CD14-positive monocyte (primary cell): Measurements from ENCODE around the gene ELL3. TPM values are rescaled to one million over a fixed set of nuclear protein-coding genes. Genes with fewer than 3 reads are reported as not detected.
A peak's percentile ranks its signal among the peaks of the same experiment; 100 is the strongest.
"Not testable (repeated sequence)": the region's sequence is repeated elsewhere in the genome, so short reads cannot be mapped to it uniquely, and the experiment has no call there.

Experiments
- DNase-seq, 3 donors: peaks; one replicate each; pipeline ENCODE4 v3.0.0-alpha.2; 2011 to 2022
- H2AFZ ChIP-seq: 2 replicates; pipeline ENCODE4 v1.6.0; 2012; ENCODE audit warnings: mild to moderate bottlenecking, low read depth, low read length, inconsistent platforms; ENCODE audit not compliant: insufficient read depth, poor library complexity, severe bottlenecking
- H3K27ac ChIP-seq, 2 donors: 1 replicate in 1 of 2; 2 replicates in 1 of 2; pipeline ENCODE4 v1.5.1; 2012 to 2013; ENCODE audit warnings: low read length in 2 of 2, control low read depth in 1 of 2, inconsistent platforms in 1 of 2, low read depth in 1 of 2, mild to moderate bottlenecking in 1 of 2
- H3K27me3 ChIP-seq, 2 donors: one replicate each; pipeline versions ENCODE4 v1.6.0 to v1.6.1; 2011 to 2013; ENCODE audit warnings: low read length in 2 of 2; ENCODE audit not compliant: control insufficient read depth in 2 of 2, insufficient read depth in 2 of 2
- H3K36me3 ChIP-seq, 2 donors: replicated peaks in 1 of 2; 1 replicate in 1 of 2; 2 replicates in 1 of 2; pipeline versions ENCODE4 v1.5.1 to v1.6.1; 2012 to 2013; ENCODE audit warnings: low read length in 2 of 2, control low read depth in 1 of 2, inconsistent platforms in 1 of 2, mild to moderate bottlenecking in 1 of 2; ENCODE audit not compliant: insufficient read depth in 2 of 2, control insufficient read depth in 1 of 2
- H3K4me1 ChIP-seq, 2 donors: 1 replicate in 1 of 2; 2 replicates in 1 of 2; pipeline versions ENCODE4 v1.5.1 to v1.6.1; 2012 to 2013; ENCODE audit warnings: low read length in 2 of 2, control low read depth in 1 of 2, inconsistent platforms in 1 of 2, mild to moderate bottlenecking in 1 of 2, moderate library complexity in 1 of 2; ENCODE audit not compliant: insufficient read depth in 2 of 2, control insufficient read depth in 1 of 2
- H3K4me2 ChIP-seq: replicated peaks from 2 replicates; pipeline ENCODE3; 2012; ENCODE audit warnings: low read length, moderate library complexity, mild to moderate bottlenecking; ENCODE audit not compliant: poor library complexity, severe bottlenecking; ENCODE audit errors: extremely low read depth
- H3K4me3 ChIP-seq, 3 experiments: fragments of 200-600 bp in 1 of 3; sonication (generic) in 1 of 3; replicated peaks in 1 of 3; 1 replicate in 2 of 3; 2 replicates in 1 of 3; pipeline ENCODE4 v1.5.1; 2011 to 2013; ENCODE audit warnings: low read length in 3 of 3, mild to moderate bottlenecking in 3 of 3, control low read depth in 2 of 3, low read depth in 2 of 3, inconsistent platforms in 1 of 3, moderate library complexity in 1 of 3
- H3K79me2 ChIP-seq: 2 replicates; pipeline ENCODE4 v1.6.0; 2012; ENCODE audit warnings: mild to moderate bottlenecking, control low read depth, inconsistent platforms, low read length, moderate library complexity; ENCODE audit not compliant: insufficient read depth
- H3K9ac ChIP-seq: 2 replicates; pipeline ENCODE4 v1.6.0; 2017; ENCODE audit warnings: low read length, mild to moderate bottlenecking; ENCODE audit not compliant: insufficient read depth, poor library complexity, severe bottlenecking
- H3K9me3 ChIP-seq, 2 donors: replicated peaks in 1 of 2; 1 replicate in 1 of 2; 2 replicates in 1 of 2; pipeline versions ENCODE4 v1.5.1 to v1.6.1; 2012 to 2013; ENCODE audit warnings: low read length in 2 of 2, control low read depth in 1 of 2; ENCODE audit not compliant: control insufficient read depth in 1 of 2, insufficient read depth in 1 of 2
- H4K20me1 ChIP-seq: 2 replicates; pipeline ENCODE4 v1.6.0; 2012; ENCODE audit warnings: mild to moderate bottlenecking, low read length, control low read depth, moderate library complexity; ENCODE audit not compliant: insufficient read depth
- H3K27ac Mint-ChIP-seq, 7 donors: one replicate each; pipeline ENCODE4 v1.8.0; 2020; ENCODE audit warnings: mild to moderate bottlenecking in 7 of 7, mixed read lengths in 7 of 7, moderate library complexity in 6 of 7, inconsistent platforms in 2 of 7
- H3K27me3 Mint-ChIP-seq, 3 donors: one replicate each; pipeline ENCODE4 v1.8.0; 2021 to 2022; ENCODE audit warnings: low read depth in 3 of 3, mild to moderate bottlenecking in 3 of 3, mixed read lengths in 3 of 3, moderate library complexity in 3 of 3, inconsistent platforms in 1 of 3
- H3K36me3 Mint-ChIP-seq, 2 donors: one replicate each; pipeline ENCODE4 v1.8.0; 2020; ENCODE audit warnings: mixed read lengths in 2 of 2, inconsistent platforms in 1 of 2, mild to moderate bottlenecking in 1 of 2
- H3K4me1 Mint-ChIP-seq: one replicate; pipeline ENCODE4 v1.8.0; 2020; ENCODE audit warnings: mild to moderate bottlenecking, mixed read lengths
- H3K4me3 Mint-ChIP-seq, 2 donors: one replicate each; pipeline ENCODE4 v1.8.0; 2020; ENCODE audit warnings: mild to moderate bottlenecking in 2 of 2, mixed read lengths in 2 of 2, moderate library complexity in 1 of 2
- H3K9me3 Mint-ChIP-seq, 7 donors: one replicate each; pipeline ENCODE4 v1.8.0; 2020 to 2022; ENCODE audit warnings: mixed read lengths in 7 of 7, mild to moderate bottlenecking in 6 of 7, moderate library complexity in 6 of 7, inconsistent platforms in 2 of 7
- WGBS: methylation state at CpG from one replicate; pipeline ENCODE4 v1.1.5; 2013; ENCODE audit warnings: missing lambda C conversion rate; ENCODE audit not compliant: insufficient coverage; 5-methylcytosine and 5-hydroxymethylcytosine counted together
- intact Hi-C, 2 donors: fragments of 100-400 bp; cut with micrococcal nuclease; formaldehyde crosslinking; loops; one replicate each; pipeline versions ENCODE4 v1.15.0 to v1.15.1; 2023
- polyA plus RNA-seq, 3 donors: library from polyadenylated mRNA; depleted of rRNA in 1 of 3; unstranded in 2 of 3; stranded (reverse) in 1 of 3; fragments of 300-500 nt in 2 of 3; fragments of >200 nt in 1 of 3; fragmentation: Illumina TruSeq in 2 of 3; gene quantifications; 1 replicate in 2 of 3; 2 replicates in 1 of 3; pipeline ENCODE4 v1.2.3, GENCODE V29; 2012 to 2021
- TF ChIP-seq, protein P1 (sequence below): fragments of 200-600 bp; IDR thresholded peaks from one replicate; pipeline ENCODE4 v1.8.0; 2022; ENCODE audit warnings: antibody characterized with exemption, mild to moderate bottlenecking

The ELL3 gene
- polyA plus RNA-seq, 3 donors, result 0.29 to 1.2 (median 0.60) TPM

GRCh38 chr15:43824302-43825246 lies 47.8 kb upstream of the ELL3 start, which contains the start of gene MFAP1:
Gene MFAP1 (minus strand): TSS chr15:43824690. CDS start chr15:43824569, 121 bp downstream.
- Mint-ChIP-seq H3K4me3 (peak within 1 kb of the TSS; percentile 98 to 99), H3K36me3 (peaks cover 0 to 9% of the 10 kb centered on the region in 2 donors), H3K9me3 (peaks cover 0 to 1% (median 0%) of the 10 kb centered on the region in 7 donors), H3K27me3 (peaks cover 0 to 4% (median 0%) of the 10 kb centered on the region in 3 donors), H3K27ac (peak within 1 kb of the TSS; percentile 98 to 100 (median 99)), H3K4me1 (peaks cover 35% of the 10 kb centered on the region)
- Histone ChIP-seq H3K4me3 (peak within 1 kb of the TSS; percentile 79 to 95 (median 91)), H3K27me3 (no peaks in the 10 kb centered on the region), H4K20me1 (no peaks in the 10 kb centered on the region), H3K9ac (peak within 1 kb of the TSS; percentile 87), H3K4me2 (peak within 1 kb of the TSS; percentile 76), H2AFZ (peak within 1 kb of the TSS; percentile 84), H3K27ac (peak within 1 kb of the TSS; percentile 86 to 96), H3K9me3 (no peaks in the 10 kb centered on the region), H3K36me3 (no peaks in the 10 kb centered on the region), H3K4me1 (peaks cover 20 to 38% of the 10 kb centered on the region in 2 donors), H3K79me2 (peaks cover 94% of the 10 kb centered on the region)
- peak; percentile 94 to 97 (median 97) for DNase-seq
- TF ChIP-seq, protein P1, sequence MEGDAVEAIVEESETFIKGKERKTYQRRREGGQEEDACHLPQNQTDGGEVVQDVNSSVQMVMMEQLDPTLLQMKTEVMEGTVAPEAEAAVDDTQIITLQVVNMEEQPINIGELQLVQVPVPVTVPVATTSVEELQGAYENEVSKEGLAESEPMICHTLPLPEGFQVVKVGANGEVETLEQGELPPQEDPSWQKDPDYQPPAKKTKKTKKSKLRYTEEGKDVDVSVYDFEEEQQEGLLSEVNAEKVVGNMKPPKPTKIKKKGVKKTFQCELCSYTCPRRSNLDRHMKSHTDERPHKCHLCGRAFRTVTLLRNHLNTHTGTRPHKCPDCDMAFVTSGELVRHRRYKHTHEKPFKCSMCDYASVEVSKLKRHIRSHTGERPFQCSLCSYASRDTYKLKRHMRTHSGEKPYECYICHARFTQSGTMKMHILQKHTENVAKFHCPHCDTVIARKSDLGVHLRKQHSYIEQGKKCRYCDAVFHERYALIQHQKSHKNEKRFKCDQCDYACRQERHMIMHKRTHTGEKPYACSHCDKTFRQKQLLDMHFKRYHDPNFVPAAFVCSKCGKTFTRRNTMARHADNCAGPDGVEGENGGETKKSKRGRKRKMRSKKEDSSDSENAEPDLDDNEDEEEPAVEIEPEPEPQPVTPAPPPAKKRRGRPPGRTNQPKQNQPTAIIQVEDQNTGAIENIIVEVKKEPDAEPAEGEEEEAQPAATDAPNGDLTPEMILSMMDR, result no peak
- WGBS, result 2% methylated on average over 32 of the region's 46 CpGs
- intact Hi-C loops, result loop anchor here (5.0 kb wide), 1 partner anchor 32 kb away; the partner anchor contains the start of gene SERF2 (in 2 of the 2)

- Histone ChIP-seq H3K36me3 (peaks cover 9 to 18% of the 10 kb centered on the region in 2 donors), H3K27ac (no peak overlapping the region), H3K79me2 (peaks cover 93% of the 10 kb centered on the region), H3K4me2 (no peak overlapping the region), H2AFZ (no peak overlapping the region), H3K9ac (no peak overlapping the region), H3K9me3 (no peaks in the 10 kb centered on the region), H3K4me1 (peaks cover 11 to 20% of the 10 kb centered on the region in 2 donors), H3K4me3 (no peak overlapping the region), H4K20me1 (no peaks in the 10 kb centered on the region), H3K27me3 (no peaks in the 10 kb centered on the region)
- Mint-ChIP-seq H3K4me3 (no peak overlapping the region), H3K4me1 (peaks cover 20% of the 10 kb centered on the region), H3K27me3 (peaks cover 0 to 4% (median 0%) of the 10 kb centered on the region in 3 donors), H3K9me3 (peaks cover 0 to 3% (median 0%) of the 10 kb centered on the region in 7 donors), H3K27ac (peak overlapping the region in 2 of 7 donors; percentile 5 to 43), H3K36me3 (peaks cover 11 to 24% of the 10 kb centered on the region in 2 donors)
- DNase-seq, result no peak
- WGBS, result no CpG with 5 or more reads among the region's 3 CpGs
- intact Hi-C loops, result no loop called here
- TF ChIP-seq, protein P1, result no peak
Observed at GRCh38 chr15:43821505-43821904, 44.7 kb upstream of the ELL3 start.

DNA sequence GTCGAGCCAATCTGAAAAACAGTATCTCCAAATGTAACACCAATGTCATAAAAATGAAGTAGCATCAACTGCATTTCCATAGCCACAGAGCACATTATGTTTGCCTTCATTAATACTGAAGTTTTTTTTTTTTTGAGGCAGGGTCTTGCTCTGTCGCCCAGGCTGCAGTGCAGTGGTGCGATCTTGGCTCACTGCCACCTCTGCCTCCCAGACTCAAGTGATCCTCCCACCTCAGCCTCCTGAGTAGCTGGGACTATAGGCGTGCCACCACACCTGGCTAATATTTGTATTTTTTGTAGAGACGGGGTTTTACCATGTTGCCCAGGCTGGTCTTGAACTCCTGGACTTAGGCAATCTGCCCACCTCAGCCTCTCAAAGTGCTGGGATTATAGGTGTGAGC lies 38.3 kb upstream of the ELL3 start:
- H3K27ac Mint-ChIP-seq, result peak overlapping the region in 1 of 7 donors; percentile 63
- H3K27me3 ChIP-seq, H3K4me1 ChIP-seq, H3K4me3 ChIP-seq, H3K9me3 Mint-ChIP-seq, intact Hi-C loops, H3K4me2 ChIP-seq, H4K20me1 ChIP-seq, H3K27ac ChIP-seq, DNase-seq, H3K9me3 ChIP-seq, H3K27me3 Mint-ChIP-seq, H2AFZ ChIP-seq, H3K9ac ChIP-seq, H3K4me1 Mint-ChIP-seq, H3K4me3 Mint-ChIP-seq: not testable (repeated sequence)
- H3K36me3 ChIP-seq, result peaks cover 58 to 81% of the 10 kb centered on the region in 2 donors
- 100% methylated on average over 2 of the region's 5 CpGs for WGBS
- peaks cover 36% of the 10 kb centered on the region for H3K79me2 ChIP-seq
- H3K36me3 Mint-ChIP-seq, result peaks cover 56 to 84% of the 10 kb centered on the region in 2 donors
